22Rv1 (cell line): ENCODE results near the gene RNU6-9.

ENCODE experiments used
- ZFX ChIP-seq: fragments of 450-650 bp; IDR thresholded peaks from 2 replicates; pipeline ENCODE4 v1.6.1; 2017; ENCODE audit warnings: antibody characterized with exemption, borderline replicate concordance
- TF ChIP-seq, protein P1 (sequence below): fragments of 450-650 bp; IDR thresholded peaks from 2 replicates; pipeline ENCODE4 v1.5.1; 2017; ENCODE audit warnings: mild to moderate bottlenecking

DNA sequence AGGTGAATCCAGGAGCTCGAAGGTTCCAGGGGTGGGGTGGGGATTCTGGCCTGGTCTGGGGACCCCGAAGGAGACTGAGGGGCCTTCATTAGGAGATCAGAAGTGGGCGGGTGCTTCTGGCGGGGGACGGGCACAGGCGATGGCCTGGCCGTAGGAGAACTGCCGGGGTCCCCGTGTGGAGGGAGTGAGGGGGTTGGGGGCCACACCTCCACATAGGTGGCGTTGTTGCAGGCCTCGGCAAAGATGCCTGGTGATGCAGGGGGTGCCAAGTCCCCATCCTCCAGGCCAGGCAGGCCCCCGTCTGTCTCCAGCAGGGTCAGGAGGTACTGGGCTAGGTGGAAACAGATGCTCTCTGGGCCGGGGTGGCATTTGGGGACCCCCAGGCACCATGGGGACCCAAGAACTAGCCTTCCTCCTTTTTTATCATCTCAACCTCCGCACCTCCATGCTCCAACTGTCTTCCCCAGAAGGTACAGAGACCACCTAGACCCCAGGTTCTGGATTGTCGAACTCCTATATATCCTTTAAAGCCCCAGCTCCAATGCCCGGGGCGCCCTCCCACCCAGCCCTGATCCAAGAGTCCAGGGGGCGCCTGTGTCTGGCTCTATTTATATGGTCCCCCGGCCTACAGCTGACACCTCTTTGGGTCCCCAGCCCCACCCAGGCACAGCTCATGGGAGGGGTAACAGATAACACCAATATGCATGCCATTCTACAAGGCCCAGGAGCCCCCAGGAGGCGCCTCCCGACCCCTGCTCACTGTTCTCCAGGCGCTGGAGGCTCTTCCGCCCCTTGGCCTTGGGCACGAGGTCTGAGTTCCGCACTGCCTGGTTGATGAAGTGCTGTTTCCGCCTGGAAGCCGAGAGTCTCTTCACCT is 8.2 kb downstream of the RNU6-9 start:
- TF ChIP-seq, protein P1, sequence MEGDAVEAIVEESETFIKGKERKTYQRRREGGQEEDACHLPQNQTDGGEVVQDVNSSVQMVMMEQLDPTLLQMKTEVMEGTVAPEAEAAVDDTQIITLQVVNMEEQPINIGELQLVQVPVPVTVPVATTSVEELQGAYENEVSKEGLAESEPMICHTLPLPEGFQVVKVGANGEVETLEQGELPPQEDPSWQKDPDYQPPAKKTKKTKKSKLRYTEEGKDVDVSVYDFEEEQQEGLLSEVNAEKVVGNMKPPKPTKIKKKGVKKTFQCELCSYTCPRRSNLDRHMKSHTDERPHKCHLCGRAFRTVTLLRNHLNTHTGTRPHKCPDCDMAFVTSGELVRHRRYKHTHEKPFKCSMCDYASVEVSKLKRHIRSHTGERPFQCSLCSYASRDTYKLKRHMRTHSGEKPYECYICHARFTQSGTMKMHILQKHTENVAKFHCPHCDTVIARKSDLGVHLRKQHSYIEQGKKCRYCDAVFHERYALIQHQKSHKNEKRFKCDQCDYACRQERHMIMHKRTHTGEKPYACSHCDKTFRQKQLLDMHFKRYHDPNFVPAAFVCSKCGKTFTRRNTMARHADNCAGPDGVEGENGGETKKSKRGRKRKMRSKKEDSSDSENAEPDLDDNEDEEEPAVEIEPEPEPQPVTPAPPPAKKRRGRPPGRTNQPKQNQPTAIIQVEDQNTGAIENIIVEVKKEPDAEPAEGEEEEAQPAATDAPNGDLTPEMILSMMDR, result no peak
- TF ChIP-seq ZFX, result no peak
